Astrocyte (in vitro differentiated cells and primary cell): ENCODE measurements around the gene TPBG. TPM values are rescaled to one million over a fixed set of nuclear protein-coding genes. Genes with fewer than 3 reads are reported as not detected.

ENCODE experiments used
- DNase-seq: peaks from one replicate; pipeline ENCODE4 v3.0.0-alpha.2; 2010; ENCODE audit warnings: low read depth
- FAIRE-seq: peaks from 2 replicates; lab custom pipeline; 2011; peaks lifted over from hg19 to GRCh38; lab: Jason Lieb, UNC
- H2AFZ ChIP-seq: 2 replicates; pipeline ENCODE4 v1.6.0; 2012; ENCODE audit warnings: low read depth, low read length, inconsistent platforms
- H3K27ac ChIP-seq: 2 replicates; pipeline ENCODE4 v1.5.1; 2011; ENCODE audit warnings: low read depth, low read length, inconsistent platforms
- H3K27me3 ChIP-seq: 2 replicates; pipeline ENCODE4 v1.6.0; 2011; ENCODE audit warnings: low read length, inconsistent platforms; ENCODE audit not compliant: insufficient read depth
- H3K36me3 ChIP-seq: 2 replicates; pipeline ENCODE4 v1.5.1; 2011; ENCODE audit warnings: low read length, inconsistent platforms; ENCODE audit not compliant: insufficient read depth
- H3K4me1 ChIP-seq: 2 replicates; pipeline ENCODE4 v1.5.1; 2011; ENCODE audit warnings: low read length, inconsistent platforms; ENCODE audit not compliant: insufficient read depth
- H3K4me2 ChIP-seq: 2 replicates; pipeline ENCODE4 v1.6.0; 2012; ENCODE audit warnings: low read length, inconsistent platforms
- H3K4me3 ChIP-seq: 2 replicates; pipeline ENCODE4 v1.5.1; 2011; ENCODE audit warnings: low read depth, mild to moderate bottlenecking, low read length, inconsistent platforms; ENCODE audit not compliant: insufficient read depth
- H3K79me2 ChIP-seq: 2 replicates; pipeline ENCODE4 v1.6.0; 2012; ENCODE audit warnings: mild to moderate bottlenecking, low read length, inconsistent platforms; ENCODE audit not compliant: insufficient read depth
- H3K9ac ChIP-seq: 2 replicates; pipeline ENCODE4 v1.6.0; 2012; ENCODE audit warnings: mild to moderate bottlenecking, low read length, inconsistent platforms
- H3K9me3 ChIP-seq: 2 replicates; pipeline ENCODE4 v1.5.1; 2012; ENCODE audit warnings: low read depth, mild to moderate bottlenecking, low read length, inconsistent platforms; ENCODE audit not compliant: insufficient read depth
- H4K20me1 ChIP-seq: 2 replicates; pipeline ENCODE4 v1.6.0; 2012; ENCODE audit warnings: low read length, inconsistent platforms; ENCODE audit not compliant: insufficient read depth
- H3K27ac Mint-ChIP-seq: one replicate; pipeline ENCODE4 v1.8.0; 2021; ENCODE audit warnings: mild to moderate bottlenecking, mixed read lengths; ENCODE audit not compliant: unreplicated experiment
- H3K27me3 Mint-ChIP-seq: one replicate; pipeline ENCODE4 v1.8.0; 2021; ENCODE audit warnings: low read depth, mixed read lengths; ENCODE audit not compliant: unreplicated experiment
- H3K36me3 Mint-ChIP-seq: one replicate; pipeline ENCODE4 v1.8.0; 2021; ENCODE audit warnings: low read depth, mixed read lengths; ENCODE audit not compliant: unreplicated experiment
- H3K4me1 Mint-ChIP-seq: one replicate; pipeline ENCODE4 v1.8.0; 2021; ENCODE audit warnings: low read depth, mixed read lengths; ENCODE audit not compliant: unreplicated experiment
- H3K4me3 Mint-ChIP-seq: one replicate; pipeline ENCODE4 v1.8.0; 2021; ENCODE audit warnings: mild to moderate bottlenecking, moderate library complexity, mixed read lengths; ENCODE audit not compliant: unreplicated experiment
- H3K9me3 Mint-ChIP-seq: one replicate; pipeline ENCODE4 v1.8.0; 2021; ENCODE audit warnings: mild to moderate bottlenecking, mixed read lengths; ENCODE audit not compliant: unreplicated experiment
- EZH2 ChIP-seq: IDR thresholded peaks from 2 replicates; pipeline ENCODE4 v1.6.1; 2012; ENCODE audit warnings: mild to moderate bottlenecking, low read length, inconsistent platforms; ENCODE audit not compliant: insufficient read depth
- total RNA-seq: library from RNA; stranded (reverse); gene quantifications from 2 replicates; pipeline ENCODE4 v1.2.1, GENCODE V29; 2021
- TF ChIP-seq, protein P1 (sequence below): IDR thresholded peaks from 2 replicates; pipeline ENCODE4 v1.5.1; 2011; ENCODE audit warnings: low read depth, mild to moderate bottlenecking, inconsistent platforms, low read length, moderate library complexity; ENCODE audit not compliant: insufficient read depth

The TPBG gene
- total RNA-seq, 1 donor from 2014 or later: 26.0 TPM

DNA sequence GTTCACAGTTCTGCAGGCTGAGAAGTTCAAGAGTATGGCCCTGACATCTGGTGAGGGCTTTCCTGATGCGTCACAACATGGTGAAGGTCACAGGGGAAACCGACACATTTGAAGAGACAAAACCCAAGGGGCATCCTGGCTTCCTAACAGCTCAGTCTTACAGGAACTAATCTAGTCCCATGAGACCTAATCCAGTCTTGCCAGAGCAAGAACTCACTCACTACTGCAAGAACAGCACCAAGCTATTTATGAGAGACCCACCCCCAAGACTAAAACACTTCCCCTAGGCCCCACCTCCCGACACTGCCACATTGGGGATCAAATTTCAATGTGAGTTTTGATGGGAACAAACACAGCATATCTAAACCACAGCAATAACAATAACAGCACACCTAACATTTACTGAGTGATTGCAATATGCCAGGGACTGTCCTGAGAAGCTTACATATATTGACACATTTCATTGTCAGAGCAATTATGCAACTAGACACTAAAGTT, 46.6 kb downstream of the TPBG start:
- Histone ChIP-seq H2AFZ (no peak overlapping the region), H4K20me1 (no peaks in the 10 kb centered on the region), H3K4me1 (peaks cover 2% of the 10 kb centered on the region), H3K4me3 (no peak overlapping the region), H3K4me2 (no peak overlapping the region), H3K9ac (no peak overlapping the region), H3K27ac (no peak overlapping the region), H3K9me3 (no peaks in the 10 kb centered on the region), H3K79me2 (no peaks in the 10 kb centered on the region), H3K27me3 (no peaks in the 10 kb centered on the region), H3K36me3 (no peaks in the 10 kb centered on the region)
- Mint-ChIP-seq H3K36me3 (no peaks in the 10 kb centered on the region), H3K4me3 (no peak overlapping the region), H3K4me1 (peaks cover 8% of the 10 kb centered on the region), H3K27me3 (no peaks in the 10 kb centered on the region), H3K9me3 (no peaks in the 10 kb centered on the region), H3K27ac (no peak overlapping the region)
- TF ChIP-seq, protein P1, sequence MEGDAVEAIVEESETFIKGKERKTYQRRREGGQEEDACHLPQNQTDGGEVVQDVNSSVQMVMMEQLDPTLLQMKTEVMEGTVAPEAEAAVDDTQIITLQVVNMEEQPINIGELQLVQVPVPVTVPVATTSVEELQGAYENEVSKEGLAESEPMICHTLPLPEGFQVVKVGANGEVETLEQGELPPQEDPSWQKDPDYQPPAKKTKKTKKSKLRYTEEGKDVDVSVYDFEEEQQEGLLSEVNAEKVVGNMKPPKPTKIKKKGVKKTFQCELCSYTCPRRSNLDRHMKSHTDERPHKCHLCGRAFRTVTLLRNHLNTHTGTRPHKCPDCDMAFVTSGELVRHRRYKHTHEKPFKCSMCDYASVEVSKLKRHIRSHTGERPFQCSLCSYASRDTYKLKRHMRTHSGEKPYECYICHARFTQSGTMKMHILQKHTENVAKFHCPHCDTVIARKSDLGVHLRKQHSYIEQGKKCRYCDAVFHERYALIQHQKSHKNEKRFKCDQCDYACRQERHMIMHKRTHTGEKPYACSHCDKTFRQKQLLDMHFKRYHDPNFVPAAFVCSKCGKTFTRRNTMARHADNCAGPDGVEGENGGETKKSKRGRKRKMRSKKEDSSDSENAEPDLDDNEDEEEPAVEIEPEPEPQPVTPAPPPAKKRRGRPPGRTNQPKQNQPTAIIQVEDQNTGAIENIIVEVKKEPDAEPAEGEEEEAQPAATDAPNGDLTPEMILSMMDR: no peak
- no peak for TF ChIP-seq EZH2
- DNase-seq (no peak), FAIRE-seq (peak; percentile 65)

DNA sequence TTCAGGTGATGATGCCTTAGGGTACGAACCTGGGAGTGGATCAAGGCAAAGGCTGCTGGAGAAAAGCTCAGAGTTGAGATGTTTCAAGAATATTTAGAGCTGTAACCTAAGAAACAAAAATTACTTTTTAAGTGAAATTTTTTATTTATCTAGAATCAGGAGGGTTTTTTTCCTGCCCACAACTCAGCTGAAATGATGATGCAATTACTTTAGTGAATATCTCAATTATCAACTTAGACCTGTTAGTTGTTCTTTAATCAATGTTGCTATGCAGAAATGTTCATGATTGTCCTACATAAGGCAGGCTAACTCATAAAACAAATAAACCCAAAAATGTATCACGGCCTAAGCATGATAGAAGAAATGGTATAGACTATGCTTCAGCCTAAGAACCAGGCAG, 50.3 kb downstream of the TPBG start:
- Histone ChIP-seq H3K4me3 (no peak overlapping the region), H3K9me3 (no peaks in the 10 kb centered on the region), H3K79me2 (no peaks in the 10 kb centered on the region), H3K4me1 (peaks cover 2% of the 10 kb centered on the region), H3K36me3 (no peaks in the 10 kb centered on the region), H2AFZ (no peak overlapping the region), H3K27ac (no peak overlapping the region), H3K27me3 (no peaks in the 10 kb centered on the region), H4K20me1 (no peaks in the 10 kb centered on the region), H3K9ac (no peak overlapping the region), H3K4me2 (no peak overlapping the region)
- Mint-ChIP-seq H3K27ac (no peak overlapping the region), H3K4me3 (no peak overlapping the region), H3K9me3 (no peaks in the 10 kb centered on the region), H3K4me1 (peaks cover 6% of the 10 kb centered on the region), H3K27me3 (no peaks in the 10 kb centered on the region), H3K36me3 (no peaks in the 10 kb centered on the region)
- FAIRE-seq (no peak), DNase-seq (no peak)
- no peak for TF ChIP-seq EZH2
- TF ChIP-seq, protein P1: no peak

DNA sequence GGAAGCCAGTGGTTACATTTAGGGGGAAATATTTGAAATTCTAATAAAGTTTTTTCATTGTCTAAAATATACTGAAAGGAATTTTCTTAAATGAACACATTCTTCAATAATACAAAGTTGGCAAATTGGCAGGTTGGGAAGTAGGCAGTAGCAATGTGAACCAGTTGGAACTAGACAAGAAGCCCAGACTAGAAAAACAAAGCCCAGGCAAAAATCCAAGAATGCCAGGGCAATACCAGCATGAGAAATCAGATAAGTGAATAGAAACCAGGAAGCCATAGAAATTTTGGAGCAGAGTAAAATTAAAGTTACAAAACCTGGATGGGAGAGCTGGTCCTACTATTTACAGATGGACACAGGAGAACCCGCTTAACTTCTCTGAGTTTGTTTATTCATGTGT, 52.2 kb downstream of the TPBG start:
- H3K9me3 Mint-ChIP-seq: no peaks in the 10 kb centered on the region
- H3K4me1 Mint-ChIP-seq: no peaks in the 10 kb centered on the region
- no peak overlapping the region for H3K4me3 Mint-ChIP-seq
- no peaks in the 10 kb centered on the region for H3K27me3 Mint-ChIP-seq
- H3K36me3 ChIP-seq: no peaks in the 10 kb centered on the region
- no peak for FAIRE-seq
- no peak overlapping the region for H3K4me2 ChIP-seq
- no peaks in the 10 kb centered on the region for H3K4me1 ChIP-seq
- H3K27ac Mint-ChIP-seq: no peak overlapping the region
- H3K27me3 ChIP-seq: no peaks in the 10 kb centered on the region
- no peaks in the 10 kb centered on the region for H3K36me3 Mint-ChIP-seq
- H3K4me3 ChIP-seq: no peak overlapping the region
- no peak overlapping the region for H2AFZ ChIP-seq
- TF ChIP-seq, protein P1: no peak
- no peak for TF ChIP-seq EZH2
- H3K9ac ChIP-seq: no peak overlapping the region
- H3K9me3 ChIP-seq: no peaks in the 10 kb centered on the region
- H3K27ac ChIP-seq: no peak overlapping the region
- no peak for DNase-seq
- no peaks in the 10 kb centered on the region for H4K20me1 ChIP-seq
- H3K79me2 ChIP-seq: no peaks in the 10 kb centered on the region
